ENCODE results near the gene CYTH4. TPM values are rescaled to one million over a fixed set of nuclear protein-coding genes. Genes with fewer than 3 reads are reported as not detected.

The CYTH4 gene
- polyA plus RNA-seq, 1 experiment = 0.33 TPM

DNA sequence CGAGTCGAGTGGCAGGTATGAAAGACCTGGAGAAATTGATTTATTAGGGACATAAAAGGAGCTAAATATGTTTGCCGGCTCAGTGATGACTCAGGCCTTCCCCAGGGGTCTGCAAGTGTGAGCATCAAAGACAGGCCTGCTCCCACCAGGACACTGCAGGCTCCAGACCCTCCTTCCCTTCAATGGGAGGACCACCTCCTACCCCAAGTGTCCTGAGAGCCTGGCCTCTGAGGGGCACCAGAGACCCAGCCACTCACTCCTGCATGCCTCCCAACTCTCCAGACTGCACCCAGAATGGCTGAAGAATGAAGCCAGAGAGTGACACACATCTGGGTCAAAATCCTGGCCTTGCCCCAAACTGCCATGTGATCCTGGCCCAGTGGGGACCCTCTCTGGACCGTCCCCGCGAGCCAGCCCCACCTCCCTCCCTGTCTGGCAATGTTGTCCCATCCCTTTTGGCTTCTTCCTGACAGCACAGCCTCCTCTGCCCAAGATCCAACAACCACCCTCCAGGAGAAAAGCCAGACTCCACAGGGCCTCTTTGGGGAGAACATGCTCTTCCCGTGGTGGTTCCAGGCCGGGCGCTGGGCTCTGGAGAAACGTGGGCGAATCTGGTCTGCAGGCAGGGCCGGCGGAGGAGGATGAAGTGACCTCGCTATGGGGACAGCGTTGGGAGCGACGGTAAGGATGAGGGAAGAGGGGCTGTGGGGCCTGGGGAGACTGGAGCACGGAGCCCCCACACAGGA, 36.2 kb downstream of the CYTH4 start:
- Histone ChIP-seq H3K4me3 (ENCODE audit: low read depth, low read length) (no peak overlapping the region), H3K27ac (ENCODE audit: low read depth, low read length) (no peak overlapping the region), H3K27me3 (ENCODE audit: control insufficient read depth, insufficient read depth, low read length) (no peaks in the 10 kb centered on the region), H3K9me3 (ENCODE audit: control insufficient read depth, insufficient read depth, low read length) (no peaks in the 10 kb centered on the region)
- POLR2A ChIA-PET = no interaction called here
- CTCF ChIA-PET = interaction anchor here (1.0 to 5.4 kb wide), 7 partner anchors 12 to 243 kb away, joined by 3 to 154 read pairs (median 4); no protein-coding TSS in a partner anchor
- DNase-seq (ENCODE audit: low read depth, low spot score) = no peak
- peak; percentile 17; the same call in 1 of the 2 replicates for TF ChIP-seq CTCF (IDR thresholded peaks at IDR 0.05; ENCODE audit: low read depth, low read length)

DNA sequence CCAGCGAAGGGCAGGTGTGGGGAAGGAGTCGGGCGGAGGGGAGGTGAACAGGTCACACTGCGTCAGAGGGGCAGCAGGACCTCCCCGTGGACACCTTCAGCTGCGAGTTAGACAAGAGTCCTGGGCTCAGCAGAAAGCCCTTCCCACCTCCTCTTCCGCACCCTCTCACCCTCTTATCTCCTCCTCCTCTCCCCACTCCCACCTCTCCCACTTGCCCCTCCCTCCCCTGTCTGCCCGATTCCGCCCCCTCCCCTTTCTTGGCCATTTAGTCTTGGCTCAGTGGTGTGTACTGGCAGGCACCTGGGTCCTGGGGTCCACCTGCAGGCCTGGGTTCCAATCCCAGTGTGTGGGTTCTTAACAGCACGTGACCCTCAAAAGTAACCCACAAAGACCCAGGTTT, 37.2 kb downstream of the CYTH4 start:
- DNase-seq (ENCODE audit: low read depth, low spot score) = no peak
- TF ChIP-seq CTCF (IDR thresholded peaks at IDR 0.05; ENCODE audit: low read depth, low read length) = no peak
- CTCF ChIA-PET = interaction anchor here (4.5 kb wide), 1 partner anchor 110 kb away, joined by 74 read pairs; no protein-coding TSS in a partner anchor
- POLR2A ChIA-PET = no interaction called here
- H3K27ac ChIP-seq (ENCODE audit: low read depth, low read length) = no peak overlapping the region
- no peaks in the 10 kb centered on the region for H3K9me3 ChIP-seq (ENCODE audit: control insufficient read depth, insufficient read depth, low read length)
- no peak overlapping the region for H3K4me3 ChIP-seq (ENCODE audit: low read depth, low read length)
- H3K27me3 ChIP-seq (ENCODE audit: control insufficient read depth, insufficient read depth, low read length) = no peaks in the 10 kb centered on the region

DNA sequence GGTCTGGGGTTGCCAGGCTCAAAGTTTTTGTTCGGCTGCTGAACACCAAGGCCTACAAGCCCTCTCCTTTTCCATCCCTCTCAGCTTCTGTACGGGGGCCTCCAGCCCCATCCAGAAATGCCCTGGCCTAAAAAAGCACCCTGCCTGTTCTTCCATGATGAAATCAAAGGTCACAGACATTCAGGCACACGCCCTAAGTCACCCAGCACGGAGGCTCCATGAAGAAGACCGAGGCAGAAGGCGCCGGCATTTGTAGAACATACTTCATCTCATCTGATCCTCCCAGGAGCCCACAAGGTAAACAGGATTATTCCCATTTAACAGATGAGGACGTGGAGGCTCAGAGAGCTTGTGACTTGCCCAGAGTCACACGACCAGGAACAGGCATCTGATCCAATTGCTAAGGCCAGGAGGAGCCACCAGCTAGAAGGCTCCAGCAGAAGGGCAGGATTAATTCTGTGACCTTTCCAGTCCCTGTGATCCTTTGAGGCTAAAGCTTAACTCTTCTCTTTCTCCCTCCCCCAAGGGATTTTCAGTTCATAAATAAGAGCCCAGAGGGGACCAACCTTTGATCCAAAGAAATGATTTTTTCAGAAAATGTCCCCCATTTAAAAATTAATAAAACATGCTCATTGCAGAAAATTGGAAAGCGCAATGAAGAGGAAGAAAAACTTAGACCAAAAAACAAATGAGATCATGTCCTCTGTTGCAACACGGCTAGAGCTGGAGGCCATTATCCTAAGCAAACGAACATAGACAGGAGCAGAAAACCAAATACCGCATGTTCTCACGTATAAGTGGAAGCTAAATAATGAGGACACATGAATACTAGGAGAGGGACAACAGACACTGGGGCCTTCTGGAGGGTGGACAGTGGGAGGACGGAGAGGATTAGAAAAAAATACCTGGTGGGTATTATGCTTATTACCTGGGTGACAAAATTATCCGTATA, 38.7 kb downstream of the CYTH4 start:
- no peaks in the 10 kb centered on the region for H3K9me3 ChIP-seq (ENCODE audit: control insufficient read depth, insufficient read depth, low read length)
- no peak for DNase-seq (ENCODE audit: low read depth, low spot score)
- peaks cover 2% of the 10 kb centered on the region for H3K27me3 ChIP-seq (ENCODE audit: control insufficient read depth, insufficient read depth, low read length)
- POLR2A ChIA-PET = interaction anchor here (0.5 kb wide), 1 partner anchor 103 kb away, joined by 3 read pairs; no protein-coding TSS in a partner anchor
- no peak for TF ChIP-seq CTCF (IDR thresholded peaks at IDR 0.05; ENCODE audit: low read depth, low read length)
- no peak overlapping the region for H3K4me3 ChIP-seq (ENCODE audit: low read depth, low read length)
- CTCF ChIA-PET = interaction anchor here (1.7 to 1.9 kb wide), 2 partner anchors 108 to 152 kb away, joined by 5 read pairs; no protein-coding TSS in a partner anchor
- H3K27ac ChIP-seq (ENCODE audit: low read depth, low read length) = no peak overlapping the region

- ChIA-PET CTCF (interaction anchor here (0.7 to 1.4 kb wide), 4 partner anchors 65 to 148 kb away, joined by 3 to 7 read pairs (median 4); no protein-coding TSS in a partner anchor), POLR2A (no interaction called here)
- H3K27me3 ChIP-seq (ENCODE audit: control insufficient read depth, insufficient read depth, low read length) = peaks cover 2% of the 10 kb centered on the region
- no peak for TF ChIP-seq CTCF (IDR thresholded peaks at IDR 0.05; ENCODE audit: low read depth, low read length)
- H3K9me3 ChIP-seq (ENCODE audit: control insufficient read depth, insufficient read depth, low read length) = peaks cover 5% of the 10 kb centered on the region; the same call in 1 of the 2 replicates
- no peak overlapping the region for H3K27ac ChIP-seq (ENCODE audit: low read depth, low read length)
- DNase-seq (ENCODE audit: low read depth, low spot score) = no peak
- H3K4me3 ChIP-seq (ENCODE audit: low read depth, low read length) = 0 out of 2 replicates have a peak overlapping the region, but pooled peaks have one; percentile 10
Observed at GRCh38 chr22:37324340-37325038, 42.2 kb downstream of the CYTH4 start.

All from AG04450 (cell line).